NCI-H128 (cell line): ENCODE data around the gene RIIAD1.
"Not testable (repeated sequence)": the region's sequence is repeated elsewhere in the genome, so short reads cannot be mapped to it uniquely, and the experiment has no call there.

ENCODE experiments used
- DNase-seq: peaks from one replicate; lab custom pipeline; 2025; ENCODE audit not compliant: unreplicated experiment; lab: John Stamatoyannopoulos, UW

RIIAD1 gene, protein sequence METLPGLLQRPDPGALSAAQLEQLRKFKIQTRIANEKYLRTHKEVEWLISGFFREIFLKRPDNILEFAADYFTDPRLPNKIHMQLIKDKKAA

DNA sequence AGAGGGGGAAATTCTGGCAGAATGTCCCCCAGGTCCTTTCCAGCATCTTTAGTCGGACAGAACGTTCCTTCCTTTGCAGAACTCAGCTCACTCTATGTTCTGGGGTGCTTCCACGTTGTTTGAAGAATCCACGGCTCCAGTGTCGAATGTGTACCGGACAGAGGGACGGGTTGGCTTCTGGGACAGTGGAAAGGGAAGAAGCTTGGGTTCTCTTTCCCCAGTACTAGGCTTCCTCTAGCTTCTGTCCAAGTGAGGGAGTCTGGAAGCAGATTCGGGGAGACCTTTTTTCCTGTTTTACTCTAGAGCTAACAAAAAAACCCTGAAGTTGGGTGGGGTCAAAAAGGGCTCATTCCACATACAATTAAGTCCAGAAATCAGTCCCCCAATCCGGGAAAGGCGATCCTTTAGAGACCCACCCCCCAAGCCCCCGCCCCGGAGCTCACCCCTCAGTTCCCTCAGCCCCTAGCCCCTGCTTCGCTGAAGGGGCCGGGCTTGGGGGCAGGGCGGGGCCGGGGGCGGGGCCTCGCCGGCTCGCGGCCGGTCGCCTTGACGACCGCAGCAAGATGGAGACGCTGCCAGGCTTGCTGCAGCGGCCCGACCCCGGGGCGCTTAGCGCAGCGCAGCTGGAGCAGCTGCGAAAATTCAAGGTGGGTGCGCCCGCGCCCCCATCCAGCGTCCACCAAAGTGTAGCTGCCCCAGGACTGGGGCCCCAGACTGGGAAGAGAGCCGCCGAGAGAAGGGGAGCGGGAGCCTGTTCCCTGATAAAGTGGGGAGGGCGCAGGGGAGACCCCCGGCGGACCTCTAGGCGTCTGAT, at the start of gene RIIAD1:
TSS of gene RIIAD1 (plus strand) at position 549 of the 814 bp plus-strand sequence. CDS start at position 564, 15 bp downstream.
- DNase-seq: no peak

DNA sequence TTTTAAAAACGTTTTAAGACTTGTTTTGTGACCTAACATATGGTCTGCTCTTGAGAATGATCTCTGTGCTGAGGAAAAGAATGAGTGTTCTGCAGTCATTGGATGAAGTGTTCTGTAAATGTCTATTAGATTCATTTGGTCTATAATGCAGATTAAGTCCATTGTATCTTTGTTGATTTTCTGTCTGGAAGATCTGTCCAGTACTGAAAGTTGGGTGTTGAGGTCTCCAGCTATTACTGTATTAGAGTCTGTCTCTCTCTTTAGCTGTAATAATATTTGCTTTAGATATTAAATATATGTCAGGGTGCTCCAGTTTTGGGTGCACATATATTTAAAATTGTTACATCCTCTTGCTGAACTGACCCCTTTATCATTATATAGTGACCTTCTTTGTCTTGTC, 47.9 kb upstream of the RIIAD1 start:
- DNase-seq: no peak

- DNase-seq: no peak
These were observed 40.9 kb upstream of the RIIAD1 start for GRCh38 chr1:151680391-151680790.

DNA sequence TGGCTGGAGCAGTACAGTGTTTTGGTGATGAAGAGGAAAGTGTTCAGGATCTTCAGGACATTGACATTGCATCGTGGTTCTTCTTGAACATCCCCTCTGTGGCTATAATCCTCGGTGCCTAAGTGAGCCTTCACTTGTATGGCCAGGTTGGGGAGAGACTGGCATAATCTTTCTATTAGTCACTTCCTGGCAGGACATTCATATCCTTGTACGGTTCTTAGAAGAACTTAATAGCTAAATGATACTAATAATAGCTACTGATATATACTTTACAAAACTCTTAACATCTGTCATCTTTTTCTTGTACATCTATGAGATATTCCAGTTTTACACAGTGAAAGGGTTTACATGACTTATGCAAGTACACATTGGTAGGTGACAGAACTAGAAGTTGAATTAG, 40.5 kb upstream of the RIIAD1 start:
- DNase-seq: no peak

DNA sequence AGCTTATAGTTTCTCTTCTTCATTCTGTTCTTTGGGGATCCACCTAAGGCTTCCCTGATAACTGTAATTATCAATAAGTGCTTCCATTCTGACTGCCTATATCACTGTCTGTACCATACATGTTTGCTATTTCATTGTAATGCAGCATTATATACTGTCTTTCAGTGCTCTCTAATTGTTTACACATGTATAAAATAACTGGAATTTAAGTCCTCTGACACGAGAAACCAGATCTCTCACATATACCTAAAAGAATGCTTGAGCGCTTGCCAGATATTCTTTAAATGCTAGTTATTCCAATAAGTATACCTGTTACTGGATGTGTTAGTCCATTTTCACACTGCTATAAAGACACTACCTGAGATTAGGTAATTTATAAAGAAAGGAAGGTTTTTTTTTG, 39.4 kb upstream of the RIIAD1 start:
- no peak for DNase-seq

- DNase-seq: not testable (repeated sequence)
These were observed 38.4 kb upstream of the RIIAD1 start for GRCh38 chr1:151682901-151683300.

DNA sequence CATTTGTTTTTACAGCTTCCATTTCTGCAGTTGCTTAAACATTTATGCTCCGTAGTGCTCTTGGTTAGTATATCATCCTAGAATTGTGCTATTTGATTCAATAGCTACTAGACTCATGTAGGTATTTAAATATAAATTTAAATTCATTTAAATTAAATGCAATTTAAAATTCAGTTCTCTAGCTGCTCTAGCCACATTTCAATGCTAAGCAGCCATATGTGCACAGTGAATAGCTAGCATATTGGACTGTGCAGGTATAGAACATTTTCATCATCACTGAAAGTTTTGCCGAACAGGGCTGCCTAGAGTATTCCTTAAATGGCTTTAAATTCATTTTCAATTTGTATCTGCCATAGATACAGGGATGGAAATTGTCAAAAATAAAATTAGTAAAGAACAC, 37.2 kb upstream of the RIIAD1 start:
- DNase-seq: no peak

DNA sequence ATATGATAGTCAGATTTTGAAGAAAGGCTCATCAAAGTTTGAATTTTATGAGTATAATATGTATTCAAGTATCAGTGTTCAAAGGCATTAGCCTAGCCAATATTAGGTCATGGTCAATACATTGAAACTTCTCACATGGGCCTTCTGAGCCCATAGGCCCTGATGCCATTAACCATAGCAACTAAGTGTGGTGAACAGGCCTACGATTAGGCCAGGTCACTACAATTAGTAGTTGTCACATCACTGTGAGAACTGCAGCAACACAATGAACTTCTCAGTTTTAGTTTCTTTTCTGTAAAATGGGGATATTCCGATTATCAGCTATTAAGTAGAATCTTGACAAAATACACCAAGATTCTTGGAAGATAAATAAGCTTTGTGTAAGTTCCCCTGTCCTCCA, 34.8 kb upstream of the RIIAD1 start:
- DNase-seq: no peak

GRCh38 chr1:151689494-151689893, 31.8 kb upstream of the RIIAD1 start:
- no peak for DNase-seq

GRCh38 chr1:151692226-151692625, 29.1 kb upstream of the RIIAD1 start:
- no peak for DNase-seq

DNA sequence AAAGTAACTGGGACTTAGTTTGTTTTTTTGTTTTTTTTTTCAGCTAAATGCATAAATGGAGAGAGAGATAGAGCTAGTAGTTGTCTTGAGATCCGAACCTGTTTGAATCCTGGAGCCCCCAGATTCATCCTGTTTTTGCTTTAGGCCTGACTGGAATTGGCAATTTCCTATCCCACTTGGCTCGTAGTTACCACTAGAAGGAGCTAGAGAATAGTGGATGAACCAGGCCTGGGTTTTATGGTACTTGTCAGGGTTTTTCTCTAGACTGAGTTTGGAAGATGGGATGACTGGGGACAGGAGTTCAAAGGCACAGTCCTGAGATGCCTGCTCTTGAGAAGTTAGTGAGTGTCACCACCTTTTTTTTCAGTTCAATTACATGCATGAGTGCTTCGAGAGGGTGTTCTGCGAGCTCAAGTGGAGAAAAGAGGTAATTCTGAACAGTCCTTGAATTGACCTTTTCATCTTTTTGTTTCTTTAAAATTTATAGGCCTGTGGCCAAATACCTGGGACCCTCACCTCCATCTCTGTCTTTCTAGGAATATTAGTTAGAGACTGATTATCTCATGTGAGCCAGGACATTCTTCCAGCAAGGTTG, 28.2 kb upstream of the RIIAD1 start:
- peak; percentile 26 for DNase-seq

DNA sequence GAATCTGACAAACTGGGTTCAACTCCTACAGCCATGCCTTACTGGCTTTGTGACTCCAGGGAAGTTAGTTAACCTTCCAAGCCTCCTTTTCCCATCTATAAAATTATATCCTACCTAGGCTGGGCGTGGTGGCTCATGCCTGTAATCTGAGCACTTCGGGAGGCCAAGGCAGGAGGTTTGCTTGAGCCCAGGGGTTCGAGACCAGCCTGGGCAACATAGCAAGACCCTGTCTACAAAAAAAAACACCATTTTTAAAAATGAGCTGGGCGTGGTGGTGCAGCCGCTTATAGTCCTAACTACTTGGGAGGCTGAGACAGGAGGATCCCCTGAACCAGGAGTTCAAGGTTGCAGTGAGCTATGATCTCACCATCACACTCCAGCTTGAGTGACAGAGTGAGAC, 19.8 kb upstream of the RIIAD1 start:
- no peak for DNase-seq

DNA sequence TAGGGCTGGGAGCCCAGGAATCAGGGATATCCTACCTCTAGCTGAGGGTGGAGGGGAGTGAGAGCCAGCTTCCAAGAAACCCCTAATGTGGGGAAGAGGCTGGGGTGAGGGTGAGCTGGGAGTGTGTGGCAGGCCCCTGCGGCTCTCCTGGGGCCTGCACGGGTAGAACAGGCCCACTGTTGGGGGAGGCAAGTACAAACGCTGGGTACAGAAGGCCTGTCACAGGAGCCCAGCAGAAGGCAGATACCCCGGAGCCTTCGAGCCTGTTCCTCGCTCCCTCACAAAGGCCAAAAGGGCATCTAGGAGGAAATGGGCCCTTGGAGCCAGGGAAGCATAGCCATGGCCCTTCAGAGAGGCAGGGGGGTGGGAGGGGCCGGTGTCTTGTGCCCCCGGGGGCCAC, 18.4 kb upstream of the RIIAD1 start:
- no peak for DNase-seq

- no peak for DNase-seq
These were observed 17.5 kb upstream of the RIIAD1 start for GRCh38 chr1:151703813-151704212.

DNA sequence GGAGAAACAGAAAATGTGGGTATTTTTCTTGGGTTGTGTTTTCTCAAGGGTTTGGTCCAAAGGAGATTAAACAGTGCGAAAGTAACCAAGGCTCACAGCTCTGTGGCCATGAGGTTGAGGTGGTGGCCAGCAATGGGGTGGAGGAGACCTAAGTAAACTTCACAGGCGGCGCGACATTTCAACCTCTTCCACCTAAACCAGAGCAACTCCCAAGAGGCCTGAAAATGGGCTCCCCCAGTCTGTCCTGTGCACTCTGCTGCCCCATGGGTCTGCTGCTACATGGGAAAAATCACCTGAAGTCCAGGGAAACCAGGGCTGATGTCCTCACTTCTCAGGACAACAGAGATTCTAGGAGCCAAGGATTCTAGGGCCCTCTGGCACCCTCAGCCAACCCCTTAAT, 17.1 kb upstream of the RIIAD1 start:
- DNase-seq: no peak

DNA sequence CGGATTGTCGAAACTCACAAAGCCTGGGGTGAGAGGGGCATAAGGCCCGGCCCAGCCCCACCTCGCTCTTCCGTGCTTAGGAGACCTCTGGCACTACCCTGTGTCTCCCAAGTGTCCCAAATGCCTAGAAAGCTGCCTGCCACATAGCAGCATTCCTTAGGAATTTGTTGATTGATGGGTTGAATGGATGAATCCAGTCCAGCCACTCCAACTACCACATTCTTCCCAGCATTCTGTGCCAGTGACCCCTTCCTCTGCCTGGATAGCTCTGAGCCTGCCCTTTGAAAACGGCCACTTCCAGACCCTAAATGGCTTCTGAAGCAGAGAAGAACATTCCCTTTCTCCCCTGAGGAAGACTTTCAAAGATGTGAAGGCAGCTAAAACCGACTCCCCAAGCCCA, 16.2 kb upstream of the RIIAD1 start:
- no peak for DNase-seq

DNA sequence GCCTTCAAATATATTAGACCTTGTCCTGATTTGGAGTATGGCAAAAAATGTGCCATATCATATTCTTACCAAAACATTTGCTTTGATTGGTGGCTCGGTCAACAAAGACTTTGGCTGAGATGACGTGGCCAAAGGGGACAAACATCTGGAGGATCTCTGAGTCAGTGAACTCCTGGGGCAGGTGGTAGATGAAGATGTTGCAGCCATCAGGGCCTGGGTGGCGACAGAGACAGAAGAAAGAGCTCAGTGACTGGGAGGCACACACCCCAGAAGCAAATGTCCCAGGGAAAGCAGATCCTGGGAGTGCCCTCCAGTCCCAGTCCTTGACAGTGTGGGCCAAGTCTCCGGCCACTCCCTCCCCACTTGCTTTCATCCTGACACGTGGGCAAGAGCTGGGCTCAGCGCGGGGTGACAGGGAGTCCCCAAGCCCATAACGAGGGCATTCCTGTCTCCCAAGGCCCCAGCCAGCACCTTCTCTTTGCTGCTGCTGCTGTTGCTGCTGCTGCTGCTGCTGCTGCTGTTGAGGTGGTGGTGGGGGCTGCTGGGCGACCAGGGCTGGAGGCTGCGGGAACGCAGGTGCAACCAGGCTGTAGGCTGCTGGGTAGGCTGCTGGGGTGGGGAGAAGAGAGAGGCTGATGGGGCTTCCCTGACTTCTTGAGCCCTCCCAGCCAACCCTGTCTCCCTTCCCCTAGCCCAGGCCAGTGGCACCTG, 15.4 kb upstream of the RIIAD1 start:
- no peak for DNase-seq

DNA sequence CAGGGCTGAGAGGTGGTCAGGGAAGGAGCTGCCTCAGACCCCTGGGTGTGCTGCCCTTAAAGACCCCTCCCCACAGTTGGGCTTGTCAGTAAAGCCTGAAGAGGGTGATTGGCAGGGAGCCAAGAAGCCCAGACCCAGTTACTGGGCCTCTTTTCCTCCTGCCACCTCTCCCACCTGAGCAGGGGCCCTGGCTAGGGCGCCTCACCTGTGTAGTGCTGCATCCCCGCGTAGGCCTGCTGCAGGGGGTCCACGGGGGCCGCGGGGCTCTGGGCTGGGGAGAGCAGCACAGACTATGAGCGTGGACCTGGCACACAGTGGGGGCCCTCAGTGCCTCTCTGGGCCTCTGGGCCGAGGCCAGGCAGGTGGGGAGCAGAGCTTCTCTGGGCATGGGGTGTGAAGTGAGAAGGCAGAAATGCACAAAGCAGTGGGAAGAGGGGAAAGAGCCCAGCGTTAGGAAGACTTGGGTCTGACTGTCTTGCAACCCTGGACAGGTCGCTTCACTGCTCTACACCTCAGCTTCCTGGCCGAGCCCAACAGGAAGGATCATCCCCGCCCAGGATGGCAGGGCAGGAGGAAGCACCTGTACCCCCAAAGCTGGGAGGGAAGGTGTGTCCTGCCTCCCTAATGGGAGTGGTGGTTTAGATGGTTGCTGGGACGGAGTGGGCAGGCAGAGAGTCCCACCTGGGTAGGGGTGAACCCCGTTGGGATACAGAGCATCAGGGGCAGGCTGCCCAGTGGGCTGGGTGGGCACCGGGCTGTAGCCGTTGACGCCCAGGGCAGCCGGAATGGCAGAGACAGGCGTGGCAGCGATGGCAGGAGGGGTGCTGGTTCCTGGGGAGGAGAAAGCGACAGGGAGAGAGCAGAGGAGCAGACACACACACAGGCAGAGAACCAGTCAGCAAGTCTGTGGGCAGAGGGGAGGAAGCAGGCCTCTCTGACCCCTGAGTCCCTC, 14.6 kb upstream of the RIIAD1 start:
- no peak for DNase-seq

DNA sequence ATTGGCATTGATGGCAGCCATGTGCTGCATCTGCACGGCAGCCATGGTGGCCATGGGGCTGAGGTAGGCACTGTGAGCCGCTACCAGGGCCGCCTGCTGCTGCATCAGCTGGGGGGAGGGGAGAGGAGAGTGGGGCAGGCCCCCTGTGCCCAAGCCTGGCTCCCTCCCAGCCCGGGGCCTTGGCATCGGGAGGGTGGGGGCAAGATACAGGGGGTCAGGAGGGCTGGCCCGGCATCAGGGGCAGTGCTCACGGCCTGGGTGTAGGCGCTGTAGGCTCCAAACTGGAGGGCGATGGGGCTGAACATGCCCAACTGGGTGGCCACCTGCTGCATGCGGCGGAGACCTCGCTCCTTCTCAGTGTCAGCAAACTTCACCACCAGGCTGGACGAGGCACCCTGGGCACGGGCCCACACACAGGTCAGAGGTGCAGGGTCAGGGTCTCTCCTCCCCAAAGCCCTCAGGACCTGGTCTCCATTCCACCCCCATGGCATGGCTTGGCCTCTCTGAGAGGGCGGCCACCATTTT, 13.7 kb upstream of the RIIAD1 start:
- DNase-seq: no peak

DNA sequence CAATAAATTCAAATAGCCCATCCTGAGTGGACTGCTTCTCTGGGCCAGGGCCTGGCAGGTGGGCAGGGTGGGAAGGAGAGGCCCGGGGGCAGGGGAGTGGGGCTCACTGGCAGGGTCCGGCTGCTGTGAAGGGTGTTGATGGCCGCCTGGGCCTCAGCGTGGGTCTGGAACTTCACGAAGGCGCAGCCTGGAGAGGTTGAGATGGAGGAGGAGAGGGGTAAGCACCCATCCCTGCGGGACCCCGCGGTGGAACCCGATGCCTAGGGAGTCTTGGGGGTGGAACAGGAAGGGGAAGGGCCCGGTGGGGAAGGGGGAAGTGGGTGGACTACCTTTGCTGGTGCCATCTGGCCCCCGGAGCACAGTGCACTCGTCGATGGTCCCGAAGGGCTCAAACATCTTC, 12.4 kb upstream of the RIIAD1 start:
- DNase-seq: no peak
